Sigmoid colon (tissue), 4 donors: ENCODE data around the gene MIA2.

Experiments
- CTCF ChIP-seq, 4 experiments: fragments of 450-650 bp in 3 of 4; fragments of 200-600 bp in 1 of 4; IDR thresholded peaks; one replicate each; pipeline ENCODE4 v1.5.1; 2016 to 2019; ENCODE audit warnings: antibody characterized with exemption in 4 of 4, mild to moderate bottlenecking in 3 of 4, moderate library complexity in 2 of 4
- EP300 ChIP-seq, 4 donors: sonication (generic); formaldehyde crosslinking; IDR thresholded peaks; one replicate each; pipeline ENCODE4 v1.6.1; 2017; ENCODE audit warnings: antibody characterized with exemption in 4 of 4

GRCh38 chr14:39251547-39251946, 17.8 kb downstream of the MIA2 start:
- TF ChIP-seq EP300 (IDR thresholded peaks at IDR 0.05) (no peak), CTCF (IDR thresholded peaks at IDR 0.05) (no peak)
